ENCODE results near the gene THRAP3.

DNA sequence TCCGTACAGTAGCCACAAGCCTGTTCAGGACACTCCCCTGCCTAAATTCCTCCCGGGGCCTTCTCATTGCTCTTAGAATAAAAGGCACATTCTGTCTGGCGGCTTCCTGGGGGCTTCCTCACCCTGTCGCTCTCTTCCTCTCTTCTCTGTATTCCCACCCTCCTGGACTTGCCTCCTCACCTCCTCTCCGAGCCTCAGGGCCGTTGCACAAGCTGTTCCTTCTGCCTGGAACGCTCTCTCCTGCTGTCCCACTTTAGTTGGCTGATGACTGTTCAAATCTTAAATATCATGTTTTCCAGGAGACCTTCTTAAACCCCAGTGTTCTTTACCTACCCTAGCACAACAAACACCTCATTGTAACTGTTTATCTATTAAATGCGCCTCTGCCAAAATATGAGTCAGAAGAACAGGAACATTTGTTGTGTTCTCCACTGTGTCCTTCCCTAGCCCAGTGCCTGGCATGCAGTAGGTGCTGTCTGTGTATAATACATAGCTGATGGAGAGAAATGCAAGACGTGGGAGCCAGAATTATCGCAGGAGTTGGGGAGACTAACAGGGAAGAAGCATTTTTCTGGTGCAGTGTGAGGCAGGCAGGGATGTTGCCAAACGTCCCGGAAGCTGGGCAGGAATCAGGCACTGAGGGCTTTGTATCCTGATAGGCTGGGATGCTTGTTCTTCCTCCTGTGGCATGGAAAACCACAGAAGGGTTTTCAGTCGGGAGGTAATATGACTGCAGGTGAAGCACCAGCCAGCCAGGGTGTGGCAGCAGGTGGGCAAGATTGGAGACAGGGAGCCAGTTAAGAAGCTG is 24.1 kb upstream of the THRAP3 start:
- TF ChIP-seq, protein P1, sequence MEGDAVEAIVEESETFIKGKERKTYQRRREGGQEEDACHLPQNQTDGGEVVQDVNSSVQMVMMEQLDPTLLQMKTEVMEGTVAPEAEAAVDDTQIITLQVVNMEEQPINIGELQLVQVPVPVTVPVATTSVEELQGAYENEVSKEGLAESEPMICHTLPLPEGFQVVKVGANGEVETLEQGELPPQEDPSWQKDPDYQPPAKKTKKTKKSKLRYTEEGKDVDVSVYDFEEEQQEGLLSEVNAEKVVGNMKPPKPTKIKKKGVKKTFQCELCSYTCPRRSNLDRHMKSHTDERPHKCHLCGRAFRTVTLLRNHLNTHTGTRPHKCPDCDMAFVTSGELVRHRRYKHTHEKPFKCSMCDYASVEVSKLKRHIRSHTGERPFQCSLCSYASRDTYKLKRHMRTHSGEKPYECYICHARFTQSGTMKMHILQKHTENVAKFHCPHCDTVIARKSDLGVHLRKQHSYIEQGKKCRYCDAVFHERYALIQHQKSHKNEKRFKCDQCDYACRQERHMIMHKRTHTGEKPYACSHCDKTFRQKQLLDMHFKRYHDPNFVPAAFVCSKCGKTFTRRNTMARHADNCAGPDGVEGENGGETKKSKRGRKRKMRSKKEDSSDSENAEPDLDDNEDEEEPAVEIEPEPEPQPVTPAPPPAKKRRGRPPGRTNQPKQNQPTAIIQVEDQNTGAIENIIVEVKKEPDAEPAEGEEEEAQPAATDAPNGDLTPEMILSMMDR (conservative IDR thresholded peaks at IDR 0.05): no peak
- no peak for TF ChIP-seq EZH2 (IDR thresholded peaks at IDR 0.05; ENCODE audit: low read depth)
